ENCODE measurements around the gene FABP2.
"Not testable (repeated sequence)": the region's sequence is repeated elsewhere in the genome, so short reads cannot be mapped to it uniquely, and the experiment has no call there.

DNA sequence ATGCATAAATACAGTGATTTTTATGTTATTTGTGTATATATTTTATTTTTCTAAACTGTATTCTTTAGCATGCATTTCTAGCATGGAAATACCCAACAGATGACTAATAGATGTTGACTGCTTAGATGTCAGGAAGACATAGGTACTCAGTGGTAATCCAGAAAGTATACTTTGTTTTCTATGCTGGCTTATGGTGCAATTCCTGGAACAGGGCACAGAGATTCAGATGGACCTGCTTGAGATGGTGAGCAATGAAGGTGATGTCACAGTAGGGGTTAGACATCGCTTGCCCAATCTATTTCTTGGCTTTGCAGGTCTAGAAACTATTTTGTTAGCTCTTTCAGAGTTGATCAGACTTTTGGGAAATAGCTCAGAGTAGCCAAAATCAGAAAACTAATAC lies 42.3 kb upstream of the FABP2 start:
- not testable (repeated sequence) for TF ChIP-seq EZH2, EZH2phosphoT487 (IDR thresholded peaks at IDR 0.05)
- TF ChIP-seq, protein P1, sequence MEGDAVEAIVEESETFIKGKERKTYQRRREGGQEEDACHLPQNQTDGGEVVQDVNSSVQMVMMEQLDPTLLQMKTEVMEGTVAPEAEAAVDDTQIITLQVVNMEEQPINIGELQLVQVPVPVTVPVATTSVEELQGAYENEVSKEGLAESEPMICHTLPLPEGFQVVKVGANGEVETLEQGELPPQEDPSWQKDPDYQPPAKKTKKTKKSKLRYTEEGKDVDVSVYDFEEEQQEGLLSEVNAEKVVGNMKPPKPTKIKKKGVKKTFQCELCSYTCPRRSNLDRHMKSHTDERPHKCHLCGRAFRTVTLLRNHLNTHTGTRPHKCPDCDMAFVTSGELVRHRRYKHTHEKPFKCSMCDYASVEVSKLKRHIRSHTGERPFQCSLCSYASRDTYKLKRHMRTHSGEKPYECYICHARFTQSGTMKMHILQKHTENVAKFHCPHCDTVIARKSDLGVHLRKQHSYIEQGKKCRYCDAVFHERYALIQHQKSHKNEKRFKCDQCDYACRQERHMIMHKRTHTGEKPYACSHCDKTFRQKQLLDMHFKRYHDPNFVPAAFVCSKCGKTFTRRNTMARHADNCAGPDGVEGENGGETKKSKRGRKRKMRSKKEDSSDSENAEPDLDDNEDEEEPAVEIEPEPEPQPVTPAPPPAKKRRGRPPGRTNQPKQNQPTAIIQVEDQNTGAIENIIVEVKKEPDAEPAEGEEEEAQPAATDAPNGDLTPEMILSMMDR (IDR thresholded peaks at IDR 0.05), result not testable (repeated sequence)

Measured in neural progenitor cell (in vitro differentiated cells).